ENCODE data around the gene ZNF398.

DNA sequence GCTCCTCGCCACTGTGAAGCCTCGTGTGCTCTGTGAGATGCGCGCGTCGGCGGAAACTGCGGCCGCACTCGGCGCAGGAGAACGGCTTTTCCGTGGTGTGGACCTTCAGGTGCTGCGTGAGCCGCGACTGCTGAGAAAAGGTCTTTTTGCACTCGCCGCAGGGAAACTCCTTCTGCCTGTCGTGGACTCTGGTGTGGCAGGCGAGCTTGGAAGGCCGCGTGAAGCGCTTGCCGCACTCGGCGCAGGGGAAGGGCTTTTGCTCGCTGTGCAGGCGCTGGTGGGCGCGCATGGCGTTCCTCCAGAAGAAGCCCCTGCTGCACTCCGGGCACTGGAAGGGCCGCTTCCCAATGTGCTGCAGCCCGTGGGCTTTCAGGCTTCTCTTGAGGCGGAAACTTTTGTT is 43.0 kb upstream of the ZNF398 start:
- TF ChIP-seq FEZF1 (tag by site-specific recombination; IDR thresholded peaks at IDR 0.05) (no peak), RBAK (tag by site-specific recombination; IDR thresholded peaks at IDR 0.05) (no peak), KLF10 (tag by site-specific recombination; IDR thresholded peaks at IDR 0.05) (no peak)
- TF ChIP-seq, protein P1, sequence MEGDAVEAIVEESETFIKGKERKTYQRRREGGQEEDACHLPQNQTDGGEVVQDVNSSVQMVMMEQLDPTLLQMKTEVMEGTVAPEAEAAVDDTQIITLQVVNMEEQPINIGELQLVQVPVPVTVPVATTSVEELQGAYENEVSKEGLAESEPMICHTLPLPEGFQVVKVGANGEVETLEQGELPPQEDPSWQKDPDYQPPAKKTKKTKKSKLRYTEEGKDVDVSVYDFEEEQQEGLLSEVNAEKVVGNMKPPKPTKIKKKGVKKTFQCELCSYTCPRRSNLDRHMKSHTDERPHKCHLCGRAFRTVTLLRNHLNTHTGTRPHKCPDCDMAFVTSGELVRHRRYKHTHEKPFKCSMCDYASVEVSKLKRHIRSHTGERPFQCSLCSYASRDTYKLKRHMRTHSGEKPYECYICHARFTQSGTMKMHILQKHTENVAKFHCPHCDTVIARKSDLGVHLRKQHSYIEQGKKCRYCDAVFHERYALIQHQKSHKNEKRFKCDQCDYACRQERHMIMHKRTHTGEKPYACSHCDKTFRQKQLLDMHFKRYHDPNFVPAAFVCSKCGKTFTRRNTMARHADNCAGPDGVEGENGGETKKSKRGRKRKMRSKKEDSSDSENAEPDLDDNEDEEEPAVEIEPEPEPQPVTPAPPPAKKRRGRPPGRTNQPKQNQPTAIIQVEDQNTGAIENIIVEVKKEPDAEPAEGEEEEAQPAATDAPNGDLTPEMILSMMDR (tag by site-specific recombination; IDR thresholded peaks at IDR 0.05): no peak
- TF ChIP-seq, protein P2, sequence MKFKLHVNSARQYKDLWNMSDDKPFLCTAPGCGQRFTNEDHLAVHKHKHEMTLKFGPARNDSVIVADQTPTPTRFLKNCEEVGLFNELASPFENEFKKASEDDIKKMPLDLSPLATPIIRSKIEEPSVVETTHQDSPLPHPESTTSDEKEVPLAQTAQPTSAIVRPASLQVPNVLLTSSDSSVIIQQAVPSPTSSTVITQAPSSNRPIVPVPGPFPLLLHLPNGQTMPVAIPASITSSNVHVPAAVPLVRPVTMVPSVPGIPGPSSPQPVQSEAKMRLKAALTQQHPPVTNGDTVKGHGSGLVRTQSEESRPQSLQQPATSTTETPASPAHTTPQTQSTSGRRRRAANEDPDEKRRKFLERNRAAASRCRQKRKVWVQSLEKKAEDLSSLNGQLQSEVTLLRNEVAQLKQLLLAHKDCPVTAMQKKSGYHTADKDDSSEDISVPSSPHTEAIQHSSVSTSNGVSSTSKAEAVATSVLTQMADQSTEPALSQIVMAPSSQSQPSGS (tag by site-specific recombination; IDR thresholded peaks at IDR 0.05; ENCODE audit: low read depth): no peak
- TF ChIP-seq, protein P3, sequence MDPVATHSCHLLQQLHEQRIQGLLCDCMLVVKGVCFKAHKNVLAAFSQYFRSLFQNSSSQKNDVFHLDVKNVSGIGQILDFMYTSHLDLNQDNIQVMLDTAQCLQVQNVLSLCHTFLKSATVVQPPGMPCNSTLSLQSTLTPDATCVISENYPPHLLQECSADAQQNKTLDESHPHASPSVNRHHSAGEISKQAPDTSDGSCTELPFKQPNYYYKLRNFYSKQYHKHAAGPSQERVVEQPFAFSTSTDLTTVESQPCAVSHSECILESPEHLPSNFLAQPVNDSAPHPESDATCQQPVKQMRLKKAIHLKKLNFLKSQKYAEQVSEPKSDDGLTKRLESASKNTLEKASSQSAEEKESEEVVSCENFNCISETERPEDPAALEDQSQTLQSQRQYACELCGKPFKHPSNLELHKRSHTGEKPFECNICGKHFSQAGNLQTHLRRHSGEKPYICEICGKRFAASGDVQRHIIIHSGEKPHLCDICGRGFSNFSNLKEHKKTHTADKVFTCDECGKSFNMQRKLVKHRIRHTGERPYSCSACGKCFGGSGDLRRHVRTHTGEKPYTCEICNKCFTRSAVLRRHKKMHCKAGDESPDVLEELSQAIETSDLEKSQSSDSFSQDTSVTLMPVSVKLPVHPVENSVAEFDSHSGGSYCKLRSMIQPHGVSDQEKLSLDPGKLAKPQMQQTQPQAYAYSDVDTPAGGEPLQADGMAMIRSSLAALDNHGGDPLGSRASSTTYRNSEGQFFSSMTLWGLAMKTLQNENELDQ (tag by site-specific recombination; IDR thresholded peaks at IDR 0.05; ENCODE audit: low read depth): no peak

Measured in HEK293 (cell line).